Measurements from ENCODE around the gene SEPTIN5.

The SEPTIN5 gene

DNA sequence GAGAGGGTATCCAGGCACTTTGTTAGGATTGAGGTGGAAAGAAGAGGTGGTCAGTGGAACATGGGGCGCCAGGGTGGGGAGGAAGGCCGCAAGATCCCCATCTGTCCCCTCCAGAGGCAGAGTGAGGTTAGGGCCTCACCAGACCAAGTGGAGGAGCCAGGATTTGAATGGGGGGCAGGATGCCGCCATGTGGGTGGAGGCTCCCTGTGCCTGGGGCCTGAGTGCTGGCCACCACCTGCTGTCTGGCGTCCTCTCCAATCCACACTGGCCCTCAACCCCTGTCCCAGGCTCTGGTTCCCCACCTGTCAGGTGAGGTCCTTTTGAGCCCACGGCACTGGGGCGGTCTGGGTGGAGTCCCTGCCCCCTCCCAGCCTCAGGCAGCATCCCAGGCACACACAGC is 28.8 kb downstream of the SEPTIN5 start:
- H3K4me3 ChIP-seq (ENCODE audit: low read depth, low read length), result no peak overlapping the region
- TF ChIP-seq, protein P1, sequence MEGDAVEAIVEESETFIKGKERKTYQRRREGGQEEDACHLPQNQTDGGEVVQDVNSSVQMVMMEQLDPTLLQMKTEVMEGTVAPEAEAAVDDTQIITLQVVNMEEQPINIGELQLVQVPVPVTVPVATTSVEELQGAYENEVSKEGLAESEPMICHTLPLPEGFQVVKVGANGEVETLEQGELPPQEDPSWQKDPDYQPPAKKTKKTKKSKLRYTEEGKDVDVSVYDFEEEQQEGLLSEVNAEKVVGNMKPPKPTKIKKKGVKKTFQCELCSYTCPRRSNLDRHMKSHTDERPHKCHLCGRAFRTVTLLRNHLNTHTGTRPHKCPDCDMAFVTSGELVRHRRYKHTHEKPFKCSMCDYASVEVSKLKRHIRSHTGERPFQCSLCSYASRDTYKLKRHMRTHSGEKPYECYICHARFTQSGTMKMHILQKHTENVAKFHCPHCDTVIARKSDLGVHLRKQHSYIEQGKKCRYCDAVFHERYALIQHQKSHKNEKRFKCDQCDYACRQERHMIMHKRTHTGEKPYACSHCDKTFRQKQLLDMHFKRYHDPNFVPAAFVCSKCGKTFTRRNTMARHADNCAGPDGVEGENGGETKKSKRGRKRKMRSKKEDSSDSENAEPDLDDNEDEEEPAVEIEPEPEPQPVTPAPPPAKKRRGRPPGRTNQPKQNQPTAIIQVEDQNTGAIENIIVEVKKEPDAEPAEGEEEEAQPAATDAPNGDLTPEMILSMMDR (IDR thresholded peaks at IDR 0.05; ENCODE audit: control insufficient read depth, extremely low read depth, insufficient read depth), result no peak
- DNase-seq (ENCODE audit: low read depth), result no peak

DNA sequence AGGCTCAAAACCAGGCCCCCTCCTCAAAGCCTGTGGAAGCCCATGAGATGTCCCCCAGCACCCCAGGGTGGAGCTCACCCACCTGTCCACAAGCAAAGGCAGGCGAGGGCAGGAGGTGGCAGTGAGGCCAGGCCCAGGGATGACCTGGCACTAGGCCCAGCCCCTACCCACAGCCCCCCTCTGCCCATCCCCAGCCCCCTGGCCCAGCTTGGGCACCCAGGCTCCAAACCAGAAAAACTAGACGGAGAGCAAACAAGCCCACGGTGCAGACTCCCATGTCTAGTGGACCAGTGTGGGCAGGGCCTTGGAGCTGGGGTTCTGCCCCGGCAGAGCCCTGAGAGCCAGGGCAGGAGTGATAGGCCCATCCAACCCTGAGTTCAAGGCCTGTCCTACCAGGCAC is 29.3 kb downstream of the SEPTIN5 start:
- no peak overlapping the region for H3K4me3 ChIP-seq (ENCODE audit: low read depth, low read length)
- TF ChIP-seq, protein P1 (IDR thresholded peaks at IDR 0.05; ENCODE audit: control insufficient read depth, extremely low read depth, insufficient read depth), result no peak
- no peak for DNase-seq (ENCODE audit: low read depth)

DNA sequence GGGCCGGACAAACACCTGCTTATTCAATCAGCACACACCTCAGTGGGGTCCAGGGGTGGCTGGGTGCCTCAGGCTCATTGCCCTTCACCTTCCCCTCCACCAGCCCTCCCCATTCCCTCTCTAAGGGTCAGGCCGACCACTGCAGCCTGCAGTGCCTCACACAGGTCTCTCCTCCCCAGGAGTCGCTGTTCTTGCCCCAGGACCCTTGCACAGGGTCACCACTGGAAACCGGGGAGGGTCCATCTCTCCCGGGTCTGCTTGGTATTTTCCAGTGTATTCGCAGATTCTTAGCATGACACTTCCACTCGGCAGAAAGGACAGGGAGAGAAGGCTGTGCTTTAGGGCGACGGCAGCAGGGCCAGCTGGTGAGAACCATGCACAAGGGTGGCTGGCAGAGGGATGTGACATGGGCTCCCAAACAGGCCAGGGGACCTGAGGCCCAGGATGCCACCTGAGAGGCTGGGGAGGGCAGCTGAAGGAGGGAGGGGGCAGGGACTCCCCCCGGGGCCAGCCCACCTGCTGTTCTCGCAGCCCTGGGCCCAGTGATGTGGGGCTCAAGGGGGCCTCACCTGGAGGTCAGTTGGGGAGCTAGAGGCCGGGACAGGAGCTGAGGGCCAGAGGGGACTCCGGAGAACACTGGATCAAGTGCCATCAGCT is 30.2 kb downstream of the SEPTIN5 start:
- H3K4me3 ChIP-seq (ENCODE audit: low read depth, low read length), result no peak overlapping the region
- TF ChIP-seq, protein P1 (IDR thresholded peaks at IDR 0.05; ENCODE audit: control insufficient read depth, extremely low read depth, insufficient read depth), result no peak
- no peak for DNase-seq (ENCODE audit: low read depth)

DNA sequence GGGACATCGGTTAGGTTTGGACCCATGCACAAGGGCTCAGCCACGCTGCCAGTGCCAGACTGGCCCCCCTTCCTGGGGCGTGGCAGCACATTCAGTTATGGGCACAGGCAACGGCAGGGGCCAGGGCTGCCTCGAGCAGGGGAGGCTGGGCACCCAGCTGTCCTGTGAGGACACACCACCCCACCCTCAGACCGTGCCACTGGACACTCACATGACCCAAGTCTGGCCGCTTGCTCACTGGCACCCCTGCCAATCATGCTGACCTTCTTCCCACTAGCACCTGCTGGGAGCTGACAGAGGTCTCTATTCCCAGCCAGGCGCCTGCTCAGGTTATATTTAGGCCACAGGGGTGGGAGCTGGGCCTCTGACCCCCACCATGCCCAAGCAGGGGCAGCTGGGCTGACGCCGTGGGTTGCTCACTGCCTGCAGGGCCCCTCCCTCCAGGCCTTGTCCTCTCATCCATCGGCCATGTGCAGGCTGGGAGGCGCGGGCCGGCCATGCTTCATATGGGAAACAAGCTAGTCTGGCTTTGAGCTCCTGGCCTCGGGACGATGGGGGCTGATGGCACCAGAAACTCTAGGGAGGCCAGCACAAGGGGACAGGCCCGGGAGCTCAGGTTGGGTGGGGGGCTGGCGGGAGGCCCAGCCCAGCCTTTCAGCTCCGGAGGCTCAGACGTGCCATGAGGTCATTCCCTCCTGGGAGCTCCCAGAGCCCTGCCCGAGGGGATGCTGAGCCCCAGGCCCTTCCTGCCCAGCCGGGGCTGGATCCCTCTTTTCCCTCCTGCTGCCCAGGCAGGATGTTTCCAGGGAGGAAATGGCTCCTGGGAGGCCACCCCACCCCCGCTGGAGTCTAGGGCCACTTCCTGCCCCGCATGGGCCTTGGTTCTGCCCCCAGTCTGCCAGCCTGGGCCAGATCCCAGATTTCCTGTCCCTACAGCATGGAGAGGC is 31.1 kb downstream of the SEPTIN5 start:
- H3K4me3 ChIP-seq (ENCODE audit: low read depth, low read length), result no peak overlapping the region
- no peak for DNase-seq (ENCODE audit: low read depth)
- TF ChIP-seq, protein P1 (IDR thresholded peaks at IDR 0.05; ENCODE audit: control insufficient read depth, extremely low read depth, insufficient read depth), result no peak

DNA sequence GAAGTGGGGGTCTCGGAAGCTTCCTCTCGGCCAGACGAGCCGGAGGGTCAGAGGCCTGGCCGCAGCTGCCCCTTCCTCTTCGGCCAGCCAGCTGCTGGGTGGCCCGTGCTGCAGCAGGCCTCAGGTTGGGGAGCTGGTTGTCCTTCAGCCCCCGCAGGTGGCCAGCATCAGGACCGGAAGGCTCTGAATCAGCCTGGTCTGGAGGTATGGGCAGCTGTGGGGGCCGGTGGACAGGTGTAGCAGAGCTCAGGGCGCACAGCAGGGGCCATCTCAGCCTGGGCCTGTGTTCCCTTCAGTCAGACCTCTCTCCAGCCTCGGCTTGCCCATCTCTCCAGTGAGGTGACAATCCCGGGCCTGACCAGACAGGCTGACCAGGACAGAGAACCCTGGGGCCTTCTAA is 32.4 kb downstream of the SEPTIN5 start:
- no peak for DNase-seq (ENCODE audit: low read depth)
- H3K4me3 ChIP-seq (ENCODE audit: low read depth, low read length), result no peak overlapping the region
- TF ChIP-seq, protein P1 (IDR thresholded peaks at IDR 0.05; ENCODE audit: control insufficient read depth, extremely low read depth, insufficient read depth), result no peak

DNA sequence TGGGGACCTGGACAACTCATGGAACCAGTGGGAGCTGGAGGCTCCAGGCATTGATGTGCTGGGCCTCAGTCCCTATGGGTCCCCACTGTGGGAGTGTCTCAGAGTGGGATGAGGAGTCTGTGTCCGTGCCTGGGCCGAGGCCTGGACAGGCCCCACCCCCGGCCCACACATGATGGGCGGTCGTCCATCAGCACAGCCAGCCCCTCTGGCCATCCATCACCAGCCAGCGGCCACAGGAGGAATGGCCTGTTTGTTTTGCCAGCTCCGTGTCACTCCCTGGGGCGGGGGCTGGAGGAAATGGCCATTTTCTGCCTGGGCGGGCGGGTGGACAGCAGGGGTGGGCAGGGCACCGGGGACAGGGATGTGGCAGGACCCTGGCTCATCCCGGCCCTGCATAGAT is 33.2 kb downstream of the SEPTIN5 start:
- TF ChIP-seq, protein P1 (IDR thresholded peaks at IDR 0.05; ENCODE audit: control insufficient read depth, extremely low read depth, insufficient read depth), result no peak
- H3K4me3 ChIP-seq (ENCODE audit: low read depth, low read length), result no peak overlapping the region
- no peak for DNase-seq (ENCODE audit: low read depth)
